Right atrium auricular region (tissue), 2 donors: ENCODE results near the gene IPO11. TPM values are rescaled to one million over a fixed set of nuclear protein-coding genes. Genes with fewer than 3 reads are reported as not detected.

Experiments
- DNase-seq: peaks from one replicate; pipeline ENCODE4 v3.0.0-alpha.2; 2019; ENCODE audit warnings: low spot score
- H3K27ac ChIP-seq, 2 donors: fragments of 200-600 bp; sonication (generic); 1 replicate in 1 of 2; 2 replicates in 1 of 2; pipeline ENCODE4 v1.5.1; 2016 to 2019
- H3K27me3 ChIP-seq, 2 donors: fragments of 200-600 bp; sonication (generic); one replicate each; pipeline versions ENCODE4 v1.5.1 to v1.6.0; 2017 to 2019
- H3K36me3 ChIP-seq: fragments of 200-600 bp; sonication (generic); one replicate; pipeline ENCODE4 v1.5.1; 2016
- H3K4me1 ChIP-seq, 2 donors: fragments of 200-600 bp; sonication (generic); one replicate each; pipeline versions ENCODE4 v1.5.1 to v1.6.0; 2017 to 2019
- H3K4me3 ChIP-seq, 2 donors: fragments of 200-600 bp; sonication (generic); 1 replicate in 1 of 2; 2 replicates in 1 of 2; pipeline ENCODE4 v1.5.1; 2017 to 2019; ENCODE audit warnings: mild to moderate bottlenecking in 1 of 2, moderate library complexity in 1 of 2
- H3K9me3 ChIP-seq, 2 donors: fragments of 200-600 bp; sonication (generic); one replicate each; pipeline ENCODE4 v1.5.1; 2019
- CTCF ChIP-seq, 2 donors: fragments of 200-600 bp; sonication (generic); IDR thresholded peaks; one replicate each; pipeline ENCODE4 v1.5.1; 2019; ENCODE audit warnings: antibody characterized with exemption in 2 of 2
- total RNA-seq, 2 donors: library from RNA; depleted of rRNA; stranded (reverse); fragments of >200 nt; gene quantifications; one replicate each; pipeline ENCODE4 v1.1.0, GENCODE V29; 2016

IPO11 gene
- total RNA-seq, 2 donors from 2014 or later = 19.2 to 24.6 TPM

GRCh38 chr5:62645223-62645622 is 232.7 kb downstream of the IPO11 start:
- H3K27ac ChIP-seq = no peak overlapping the region
- no peaks in the 10 kb centered on the region for H3K36me3 ChIP-seq
- peaks cover 0 to 9% of the 10 kb centered on the region in 2 donors for H3K4me1 ChIP-seq
- no peak for DNase-seq
- no peaks in the 10 kb centered on the region for H3K9me3 ChIP-seq
- no peak overlapping the region for H3K4me3 ChIP-seq
- TF ChIP-seq CTCF (IDR thresholded peaks at IDR 0.05) = no peak
- no peaks in the 10 kb centered on the region for H3K27me3 ChIP-seq

GRCh38 chr5:62647241-62647640 is 234.7 kb downstream of the IPO11 start:
- DNase-seq = no peak
- peaks cover 0 to 9% of the 10 kb centered on the region in 2 donors for H3K4me1 ChIP-seq
- no peak overlapping the region for H3K27ac ChIP-seq
- no peaks in the 10 kb centered on the region for H3K9me3 ChIP-seq
- TF ChIP-seq CTCF (IDR thresholded peaks at IDR 0.05) = no peak
- no peaks in the 10 kb centered on the region for H3K27me3 ChIP-seq
- no peaks in the 10 kb centered on the region for H3K36me3 ChIP-seq
- no peak overlapping the region for H3K4me3 ChIP-seq

GRCh38 chr5:62649025-62649424 is 236.5 kb downstream of the IPO11 start:
- Histone ChIP-seq H3K27ac (no peak overlapping the region), H3K9me3 (no peaks in the 10 kb centered on the region), H3K4me3 (no peak overlapping the region), H3K4me1 (peaks cover 0 to 8% of the 10 kb centered on the region in 2 donors), H3K36me3 (no peaks in the 10 kb centered on the region), H3K27me3 (no peaks in the 10 kb centered on the region)
- no peak for TF ChIP-seq CTCF (IDR thresholded peaks at IDR 0.05)
- DNase-seq = no peak

- DNase-seq = no peak
- Histone ChIP-seq H3K27me3 (no peaks in the 10 kb centered on the region), H3K9me3 (no peaks in the 10 kb centered on the region), H3K27ac (no peak overlapping the region), H3K36me3 (no peaks in the 10 kb centered on the region), H3K4me3 (no peak overlapping the region), H3K4me1 (peaks cover 0 to 6% of the 10 kb centered on the region in 2 donors)
- TF ChIP-seq CTCF (IDR thresholded peaks at IDR 0.05) = no peak
Observed at GRCh38 chr5:62649476-62650113, 237.0 kb downstream of the IPO11 start.

- TF ChIP-seq CTCF (IDR thresholded peaks at IDR 0.05) = no peak
- no peaks in the 10 kb centered on the region for H3K36me3 ChIP-seq
- H3K9me3 ChIP-seq = no peaks in the 10 kb centered on the region
- no peak overlapping the region for H3K4me3 ChIP-seq
- H3K27ac ChIP-seq = no peak overlapping the region
- peaks cover 0 to 6% of the 10 kb centered on the region in 2 donors for H3K4me1 ChIP-seq
- H3K27me3 ChIP-seq = no peaks in the 10 kb centered on the region
- no peak for DNase-seq
Observed at GRCh38 chr5:62650197-62650596, 237.6 kb downstream of the IPO11 start.

- peaks cover 0 to 6% of the 10 kb centered on the region in 2 donors for H3K4me1 ChIP-seq
- TF ChIP-seq CTCF (IDR thresholded peaks at IDR 0.05) = no peak
- H3K36me3 ChIP-seq = no peaks in the 10 kb centered on the region
- H3K9me3 ChIP-seq = no peaks in the 10 kb centered on the region
- no peaks in the 10 kb centered on the region for H3K27me3 ChIP-seq
- no peak overlapping the region for H3K27ac ChIP-seq
- no peak overlapping the region for H3K4me3 ChIP-seq
- no peak for DNase-seq
Observed at GRCh38 chr5:62652225-62652624, 239.7 kb downstream of the IPO11 start.
